GM12865 (cell line): ENCODE results near the gene CD300LF.

Source experiments
- DNase-seq: peaks from one replicate; pipeline ENCODE4 v3.0.0; 2010; ENCODE audit warnings: low read depth
- H3K4me3 ChIP-seq: 2 replicates; pipeline ENCODE4 v1.5.1; 2011; ENCODE audit warnings: mild to moderate bottlenecking, low read depth, low read length, control low read depth
- TF ChIP-seq, protein P1 (sequence below): IDR thresholded peaks from 2 replicates; pipeline ENCODE4 v1.5.1; 2011; ENCODE audit warnings: low read length, control low read depth, low read depth, inconsistent platforms; ENCODE audit not compliant: insufficient read depth; ENCODE audit errors: missing control alignments

The CD300LF gene

DNA sequence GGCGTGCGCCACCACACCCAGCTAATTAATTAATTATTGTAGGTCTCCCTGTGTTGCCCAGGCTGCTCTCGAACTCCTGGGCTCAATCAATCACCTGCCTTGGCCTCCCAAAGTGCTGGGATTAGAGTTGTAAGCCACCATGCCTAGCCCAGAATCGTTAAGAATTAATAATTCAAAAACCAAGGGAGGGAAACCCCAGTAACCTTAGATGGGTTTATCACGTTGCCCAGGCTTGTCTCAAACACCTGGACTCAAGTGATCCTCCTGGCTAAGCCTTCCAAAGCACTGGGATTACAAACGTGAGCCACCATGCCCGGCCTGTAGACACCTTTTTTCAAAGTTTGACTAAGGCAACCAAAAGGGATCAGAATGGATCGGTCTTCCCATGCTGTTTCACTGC, 21.6 kb downstream of the CD300LF start:
- TF ChIP-seq, protein P1, sequence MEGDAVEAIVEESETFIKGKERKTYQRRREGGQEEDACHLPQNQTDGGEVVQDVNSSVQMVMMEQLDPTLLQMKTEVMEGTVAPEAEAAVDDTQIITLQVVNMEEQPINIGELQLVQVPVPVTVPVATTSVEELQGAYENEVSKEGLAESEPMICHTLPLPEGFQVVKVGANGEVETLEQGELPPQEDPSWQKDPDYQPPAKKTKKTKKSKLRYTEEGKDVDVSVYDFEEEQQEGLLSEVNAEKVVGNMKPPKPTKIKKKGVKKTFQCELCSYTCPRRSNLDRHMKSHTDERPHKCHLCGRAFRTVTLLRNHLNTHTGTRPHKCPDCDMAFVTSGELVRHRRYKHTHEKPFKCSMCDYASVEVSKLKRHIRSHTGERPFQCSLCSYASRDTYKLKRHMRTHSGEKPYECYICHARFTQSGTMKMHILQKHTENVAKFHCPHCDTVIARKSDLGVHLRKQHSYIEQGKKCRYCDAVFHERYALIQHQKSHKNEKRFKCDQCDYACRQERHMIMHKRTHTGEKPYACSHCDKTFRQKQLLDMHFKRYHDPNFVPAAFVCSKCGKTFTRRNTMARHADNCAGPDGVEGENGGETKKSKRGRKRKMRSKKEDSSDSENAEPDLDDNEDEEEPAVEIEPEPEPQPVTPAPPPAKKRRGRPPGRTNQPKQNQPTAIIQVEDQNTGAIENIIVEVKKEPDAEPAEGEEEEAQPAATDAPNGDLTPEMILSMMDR, result no peak
- no peak for DNase-seq
- H3K4me3 ChIP-seq, result no peak overlapping the region

DNA sequence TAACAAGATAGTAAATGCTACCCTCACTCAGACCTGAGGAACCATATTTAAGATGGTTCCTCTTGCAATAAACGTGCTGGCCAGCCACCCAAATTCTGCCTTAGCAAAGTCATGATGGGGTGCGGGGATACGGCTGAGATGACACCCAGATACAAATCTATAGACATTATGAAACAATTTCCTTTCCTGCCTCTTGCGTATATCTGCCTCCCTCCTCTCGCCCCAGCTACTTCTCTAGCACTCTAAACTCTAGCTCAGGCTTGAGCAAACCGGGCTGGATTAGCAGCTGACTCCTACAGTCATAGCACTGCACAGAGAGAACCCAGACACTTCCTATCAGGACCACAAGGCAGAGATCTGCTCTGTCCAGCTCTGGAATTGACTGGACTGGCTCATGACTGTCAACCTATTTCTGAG, 22.3 kb downstream of the CD300LF start:
- H3K4me3 ChIP-seq, result no peak overlapping the region
- peak; percentile 29 for DNase-seq
- TF ChIP-seq, protein P1, result no peak

DNA sequence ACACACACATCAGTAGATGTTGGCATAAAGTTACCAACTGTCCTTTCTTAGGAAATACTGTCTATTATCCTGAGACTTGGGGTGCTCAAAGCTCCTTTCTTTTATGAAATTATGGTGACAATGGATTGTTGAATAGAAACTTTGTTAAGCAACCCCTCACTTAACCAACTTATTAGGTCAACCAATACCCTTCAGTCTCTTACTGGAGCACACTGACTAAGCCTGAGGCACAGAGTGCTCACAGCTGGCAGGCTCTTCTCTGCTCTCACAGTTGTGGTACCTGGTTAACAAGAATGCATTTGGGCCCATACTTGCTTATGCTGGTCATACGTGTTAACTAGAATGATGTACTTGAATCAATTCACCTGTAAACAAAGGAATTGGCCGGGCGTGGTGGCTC, 24.8 kb downstream of the CD300LF start:
- no peak for DNase-seq
- H3K4me3 ChIP-seq, result no peak overlapping the region
- TF ChIP-seq, protein P1, result no peak

DNA sequence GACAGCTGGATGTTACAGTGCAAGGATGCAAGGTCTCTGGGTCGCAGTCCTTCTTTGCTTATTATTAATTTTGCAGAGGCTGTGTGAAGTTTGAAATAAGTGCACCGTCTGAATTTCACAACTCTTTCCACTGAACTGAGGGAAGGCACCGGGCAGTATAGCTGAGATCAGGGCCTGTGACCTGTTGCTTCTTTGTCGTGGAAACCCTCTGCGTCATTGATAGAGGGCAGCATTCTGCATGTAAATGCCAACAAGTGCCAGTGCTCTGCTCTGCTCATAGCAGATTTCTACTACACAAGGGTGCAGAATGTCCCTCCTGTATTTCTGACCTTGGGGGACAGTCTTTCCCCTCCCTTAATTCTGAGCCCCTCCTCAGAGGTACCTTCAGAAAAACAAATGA, 26.0 kb downstream of the CD300LF start:
- TF ChIP-seq, protein P1, result no peak
- DNase-seq, result no peak
- no peak overlapping the region for H3K4me3 ChIP-seq

DNA sequence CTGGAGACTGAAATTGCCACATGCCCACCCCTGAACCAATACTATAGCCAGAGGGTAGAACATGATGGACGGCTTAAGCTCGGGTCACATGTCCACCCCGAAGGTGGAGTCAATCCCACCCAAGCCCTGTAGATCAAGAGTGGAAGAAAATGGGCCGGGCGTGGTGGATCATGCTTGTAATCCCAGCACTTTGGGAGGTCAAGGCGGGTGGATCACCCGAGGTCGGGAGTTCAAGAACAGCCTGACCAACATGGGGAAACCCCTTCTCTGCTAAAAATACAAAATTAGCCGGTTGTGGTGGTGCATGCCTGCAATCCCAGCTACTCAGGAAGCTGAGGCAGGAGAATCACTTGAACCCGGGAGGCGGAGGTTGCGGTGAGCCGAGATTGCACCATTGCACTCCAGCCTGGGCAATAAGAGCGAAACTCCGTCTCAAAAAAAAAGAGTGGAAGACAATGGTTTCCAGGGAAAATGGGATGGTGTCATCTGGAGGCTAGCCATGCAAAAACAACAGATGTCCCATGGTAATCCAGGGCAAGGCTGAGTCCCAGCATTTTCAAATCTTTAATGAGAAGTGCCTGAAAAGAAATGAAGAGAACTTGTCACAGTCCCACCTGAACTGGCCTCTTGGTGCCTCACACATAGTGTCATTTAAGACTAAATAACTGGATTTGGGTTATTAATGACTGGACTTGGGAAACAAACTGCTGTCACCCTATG, 30.1 kb downstream of the CD300LF start:
- no peak for DNase-seq
- TF ChIP-seq, protein P1, result no peak
- H3K4me3 ChIP-seq, result no peak overlapping the region

DNA sequence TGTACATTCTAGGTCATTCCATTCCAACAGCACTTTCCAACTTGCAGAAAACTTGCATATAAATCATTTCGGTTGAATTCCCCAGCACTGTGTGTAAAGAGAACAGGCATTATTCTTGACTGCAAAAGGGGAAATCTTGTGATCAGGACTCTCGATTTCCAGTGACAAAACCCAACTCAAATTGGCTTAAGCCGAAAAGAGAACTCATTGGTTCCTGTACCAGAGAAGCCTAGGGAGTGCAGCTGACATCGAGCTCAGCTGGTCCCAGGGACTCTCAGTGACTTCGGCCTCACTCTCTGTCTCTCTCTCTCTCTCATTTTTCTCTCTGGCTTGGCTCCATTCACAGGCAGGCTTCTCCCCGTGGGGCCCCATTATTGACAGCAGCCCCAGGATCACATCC, 30.7 kb downstream of the CD300LF start:
- H3K4me3 ChIP-seq, result no peak overlapping the region
- TF ChIP-seq, protein P1, result no peak
- DNase-seq, result no peak

DNA sequence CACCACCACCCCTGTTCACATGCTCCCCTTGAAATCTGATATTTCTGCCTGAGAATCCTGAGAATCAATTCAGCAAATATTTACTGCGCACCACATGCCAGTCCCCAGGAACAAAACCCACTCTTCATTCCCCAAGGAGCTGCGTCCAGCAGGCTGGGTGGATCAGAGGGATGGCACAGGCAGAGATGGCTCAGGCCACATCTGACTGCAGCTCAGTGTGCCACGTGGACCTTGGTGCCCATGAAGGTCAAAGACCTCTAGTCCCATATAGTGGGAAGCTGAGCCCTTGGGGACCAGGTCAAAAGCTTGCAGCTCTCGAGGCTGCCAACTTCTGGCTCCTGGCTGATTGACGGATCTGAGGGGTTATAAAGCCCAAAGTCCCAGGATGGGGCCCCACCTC, 31.8 kb downstream of the CD300LF start:
- no peak for DNase-seq
- no peak overlapping the region for H3K4me3 ChIP-seq
- TF ChIP-seq, protein P1, result no peak
